Retinal pigment epithelial cell (primary cell): Measurements from ENCODE around the gene PPP2R5D.

Source experiments
- DNase-seq: peaks from one replicate; pipeline ENCODE4 v3.0.0-alpha.2; 2010; ENCODE audit warnings: low read depth
- H3K4me3 ChIP-seq: 2 replicates; pipeline ENCODE4 v1.5.1; 2011; ENCODE audit warnings: mild to moderate bottlenecking, low read length, control low read depth, moderate library complexity
- TF ChIP-seq, protein P1 (sequence below): conservative IDR thresholded peaks from 2 replicates; pipeline ENCODE4 v1.5.1; 2011; ENCODE audit warnings: low read depth, low read length, control low read depth, inconsistent platforms

Gene PPP2R5D

GRCh38 chr6:42984001-42984923 is at the start of gene PPP2R5D:
Gene PPP2R5D, plus strand, starts transcription at chr6:42984570. Its CDS starts 108 bp downstream, at chr6:42984678.
- H3K4me3 ChIP-seq, result peak within 1 kb of the TSS; percentile 74
- TF ChIP-seq, protein P1, sequence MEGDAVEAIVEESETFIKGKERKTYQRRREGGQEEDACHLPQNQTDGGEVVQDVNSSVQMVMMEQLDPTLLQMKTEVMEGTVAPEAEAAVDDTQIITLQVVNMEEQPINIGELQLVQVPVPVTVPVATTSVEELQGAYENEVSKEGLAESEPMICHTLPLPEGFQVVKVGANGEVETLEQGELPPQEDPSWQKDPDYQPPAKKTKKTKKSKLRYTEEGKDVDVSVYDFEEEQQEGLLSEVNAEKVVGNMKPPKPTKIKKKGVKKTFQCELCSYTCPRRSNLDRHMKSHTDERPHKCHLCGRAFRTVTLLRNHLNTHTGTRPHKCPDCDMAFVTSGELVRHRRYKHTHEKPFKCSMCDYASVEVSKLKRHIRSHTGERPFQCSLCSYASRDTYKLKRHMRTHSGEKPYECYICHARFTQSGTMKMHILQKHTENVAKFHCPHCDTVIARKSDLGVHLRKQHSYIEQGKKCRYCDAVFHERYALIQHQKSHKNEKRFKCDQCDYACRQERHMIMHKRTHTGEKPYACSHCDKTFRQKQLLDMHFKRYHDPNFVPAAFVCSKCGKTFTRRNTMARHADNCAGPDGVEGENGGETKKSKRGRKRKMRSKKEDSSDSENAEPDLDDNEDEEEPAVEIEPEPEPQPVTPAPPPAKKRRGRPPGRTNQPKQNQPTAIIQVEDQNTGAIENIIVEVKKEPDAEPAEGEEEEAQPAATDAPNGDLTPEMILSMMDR, result no peak
- DNase-seq, result peak; percentile 97

- no peak for DNase-seq
- H3K4me3 ChIP-seq, result no peak overlapping the region
- TF ChIP-seq, protein P1, result no peak
Observed at GRCh38 chr6:42935322-42935721, 49.0 kb upstream of the PPP2R5D start.

DNA sequence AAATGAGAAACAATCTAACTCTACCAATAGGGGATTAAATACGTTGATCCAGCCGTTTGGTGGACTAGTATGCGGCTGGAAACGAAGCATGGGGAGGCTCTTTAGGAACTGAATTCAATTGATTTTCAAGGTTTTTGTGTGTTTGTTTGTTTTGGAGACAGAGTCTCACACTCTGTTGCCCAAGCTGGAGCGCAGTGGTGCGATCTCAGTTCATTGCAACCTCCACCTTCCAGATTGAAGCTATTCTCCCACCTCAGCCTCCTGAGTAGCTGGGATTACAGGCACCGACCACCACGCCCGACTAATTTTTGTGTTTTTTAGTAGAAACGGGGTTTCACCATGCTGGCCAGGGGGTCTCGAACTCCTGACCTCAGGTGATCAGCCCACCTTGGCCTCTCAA is 48.0 kb upstream of the PPP2R5D start:
- no peak for DNase-seq
- TF ChIP-seq, protein P1, result no peak

GRCh38 chr6:42937548-42938427 is 46.6 kb upstream of the PPP2R5D start:
- no peak overlapping the region for H3K4me3 ChIP-seq
- TF ChIP-seq, protein P1, result no peak
- no peak for DNase-seq

More for the DNA sequence above, 48.0 kb upstream of the PPP2R5D start:
- no peak overlapping the region for H3K4me3 ChIP-seq

DNA sequence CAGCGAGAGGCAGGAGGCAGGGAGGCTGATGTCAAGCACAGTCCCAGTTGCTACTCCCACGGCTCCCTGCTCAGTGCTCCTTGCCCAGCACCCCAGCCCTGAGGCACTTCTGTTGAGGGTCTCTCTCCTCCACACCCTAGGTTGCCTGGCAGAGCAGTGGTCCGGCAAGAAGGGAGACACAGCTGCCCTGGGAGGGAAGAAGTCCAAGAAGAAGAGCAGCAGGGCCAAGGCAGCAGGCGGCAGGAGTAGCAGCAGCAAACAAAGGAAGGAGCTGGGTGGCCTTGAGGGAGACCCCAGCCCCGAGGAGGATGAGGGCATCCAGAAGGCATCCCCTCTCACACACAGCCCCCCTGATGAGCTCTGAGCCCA is 46.0 kb upstream of the PPP2R5D start:
- DNase-seq, result no peak
- no peak overlapping the region for H3K4me3 ChIP-seq
- TF ChIP-seq, protein P1, result no peak

DNA sequence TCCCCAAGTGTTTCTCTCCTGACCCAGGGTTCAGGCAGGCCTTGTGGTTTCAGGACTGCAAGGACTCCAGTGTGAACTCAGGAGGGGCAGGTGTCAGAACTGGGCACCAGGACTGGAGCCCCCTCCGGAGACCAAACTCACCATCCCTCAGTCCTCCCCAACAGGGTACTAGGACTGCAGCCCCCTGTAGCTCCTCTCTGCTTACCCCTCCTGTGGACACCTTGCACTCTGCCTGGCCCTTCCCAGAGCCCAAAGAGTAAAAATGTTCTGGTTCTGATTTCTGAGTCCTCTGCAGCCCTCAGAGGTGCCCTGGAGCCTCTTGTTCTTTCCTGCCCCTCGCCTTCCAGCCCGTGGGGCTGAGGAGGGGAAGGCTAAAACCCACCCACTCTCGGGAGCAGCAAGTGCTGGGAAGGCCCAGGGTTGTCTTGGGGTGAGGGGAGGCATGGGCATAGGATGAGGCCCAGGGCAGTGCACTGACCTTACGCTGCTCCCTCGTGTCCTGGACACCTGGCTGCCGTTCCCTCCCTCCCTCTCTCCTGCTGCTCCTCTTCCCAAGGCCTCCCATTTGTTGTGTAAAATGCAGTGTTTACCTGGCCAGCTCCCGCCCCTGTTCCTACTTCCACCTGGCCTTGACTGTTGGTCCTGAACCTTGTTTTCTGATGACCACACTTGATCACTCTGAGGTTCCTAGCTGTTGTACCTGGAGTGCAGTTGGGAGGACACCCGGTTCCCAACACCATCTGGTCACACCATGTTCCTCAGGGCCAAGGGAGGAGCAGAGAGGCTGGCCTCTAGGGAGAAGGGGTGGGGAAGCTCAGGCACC is 45.2 kb upstream of the PPP2R5D start:
- H3K4me3 ChIP-seq, result no peak overlapping the region
- no peak for DNase-seq
- TF ChIP-seq, protein P1, result no peak
